Measurements from ENCODE around the gene S100Z. TPM values are rescaled to one million over a fixed set of nuclear protein-coding genes. Genes with fewer than 3 reads are reported as not detected.

S100Z gene
- total RNA-seq, 1 donor from 2014 or later = not detected

DNA sequence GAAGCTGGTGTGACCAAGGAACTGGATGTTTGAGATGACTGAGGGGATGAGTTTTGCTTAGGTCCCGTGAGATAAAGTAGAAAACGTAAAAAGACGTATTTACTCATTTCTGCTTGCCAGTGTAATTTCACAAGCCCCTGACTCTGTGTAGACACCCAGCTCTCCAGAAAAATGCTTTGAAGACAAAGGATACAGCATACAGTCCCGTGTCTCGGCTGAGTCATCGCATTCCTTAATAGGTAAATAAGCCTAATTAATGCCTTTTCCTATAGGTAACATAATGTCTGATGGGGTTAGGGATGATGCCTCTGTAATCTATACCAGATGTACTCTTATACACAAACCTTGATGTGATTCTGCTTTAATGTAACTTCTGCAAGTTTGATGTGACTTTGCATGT lies 20.2 kb downstream of the S100Z start:
- Histone ChIP-seq H3K4me3 (ENCODE audit: low read depth, low read length) (no peak overlapping the region), H3K27me3 (ENCODE audit: control insufficient read depth, insufficient read depth, low read length) (no peaks in the 10 kb centered on the region)
- FAIRE-seq = no peak

DNA sequence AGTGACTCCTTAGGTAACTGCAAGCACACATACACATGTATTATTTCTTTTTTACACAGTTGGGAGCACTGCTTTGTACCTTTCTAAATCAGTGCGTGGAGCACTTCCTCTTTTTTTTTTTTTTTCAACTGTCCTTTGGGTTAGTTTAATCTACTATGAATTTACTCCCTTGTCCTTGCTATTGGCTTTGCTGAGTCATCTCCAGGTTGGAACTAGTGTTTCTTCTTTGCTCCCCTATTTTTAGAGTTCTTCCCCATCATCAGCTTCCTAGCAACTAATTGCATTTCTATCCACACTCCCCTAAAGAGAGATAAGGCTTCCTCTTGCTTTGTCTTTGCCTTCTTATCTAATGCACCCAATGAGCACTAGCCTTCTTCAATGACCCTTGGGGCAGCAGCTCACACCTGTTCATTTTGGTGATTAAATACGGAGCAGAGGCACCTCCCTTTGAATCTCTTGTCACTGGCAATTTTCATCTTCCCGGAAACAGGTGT lies 24.3 kb downstream of the S100Z start:
- FAIRE-seq (no peak), DNase-seq (ENCODE audit: low read depth) (no peak)
- TF ChIP-seq, protein P1, sequence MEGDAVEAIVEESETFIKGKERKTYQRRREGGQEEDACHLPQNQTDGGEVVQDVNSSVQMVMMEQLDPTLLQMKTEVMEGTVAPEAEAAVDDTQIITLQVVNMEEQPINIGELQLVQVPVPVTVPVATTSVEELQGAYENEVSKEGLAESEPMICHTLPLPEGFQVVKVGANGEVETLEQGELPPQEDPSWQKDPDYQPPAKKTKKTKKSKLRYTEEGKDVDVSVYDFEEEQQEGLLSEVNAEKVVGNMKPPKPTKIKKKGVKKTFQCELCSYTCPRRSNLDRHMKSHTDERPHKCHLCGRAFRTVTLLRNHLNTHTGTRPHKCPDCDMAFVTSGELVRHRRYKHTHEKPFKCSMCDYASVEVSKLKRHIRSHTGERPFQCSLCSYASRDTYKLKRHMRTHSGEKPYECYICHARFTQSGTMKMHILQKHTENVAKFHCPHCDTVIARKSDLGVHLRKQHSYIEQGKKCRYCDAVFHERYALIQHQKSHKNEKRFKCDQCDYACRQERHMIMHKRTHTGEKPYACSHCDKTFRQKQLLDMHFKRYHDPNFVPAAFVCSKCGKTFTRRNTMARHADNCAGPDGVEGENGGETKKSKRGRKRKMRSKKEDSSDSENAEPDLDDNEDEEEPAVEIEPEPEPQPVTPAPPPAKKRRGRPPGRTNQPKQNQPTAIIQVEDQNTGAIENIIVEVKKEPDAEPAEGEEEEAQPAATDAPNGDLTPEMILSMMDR (IDR thresholded peaks at IDR 0.05; ENCODE audit: insufficient read depth, low read length, severe bottlenecking) = no peak
- Histone ChIP-seq H3K27me3 (ENCODE audit: control insufficient read depth, insufficient read depth, low read length) (no peaks in the 10 kb centered on the region), H3K4me3 (ENCODE audit: low read depth, low read length) (no peak overlapping the region), H3K36me3 (ENCODE audit: control insufficient read depth, insufficient read depth, low read length) (no peaks in the 10 kb centered on the region)

More for the DNA sequence above, 20.2 kb downstream of the S100Z start:
- TF ChIP-seq, protein P1 (IDR thresholded peaks at IDR 0.05; ENCODE audit: insufficient read depth, low read length, severe bottlenecking) = no peak
- peak; percentile 4 for DNase-seq (ENCODE audit: low read depth)
- no peaks in the 10 kb centered on the region for H3K36me3 ChIP-seq (ENCODE audit: control insufficient read depth, insufficient read depth, low read length)

DNA sequence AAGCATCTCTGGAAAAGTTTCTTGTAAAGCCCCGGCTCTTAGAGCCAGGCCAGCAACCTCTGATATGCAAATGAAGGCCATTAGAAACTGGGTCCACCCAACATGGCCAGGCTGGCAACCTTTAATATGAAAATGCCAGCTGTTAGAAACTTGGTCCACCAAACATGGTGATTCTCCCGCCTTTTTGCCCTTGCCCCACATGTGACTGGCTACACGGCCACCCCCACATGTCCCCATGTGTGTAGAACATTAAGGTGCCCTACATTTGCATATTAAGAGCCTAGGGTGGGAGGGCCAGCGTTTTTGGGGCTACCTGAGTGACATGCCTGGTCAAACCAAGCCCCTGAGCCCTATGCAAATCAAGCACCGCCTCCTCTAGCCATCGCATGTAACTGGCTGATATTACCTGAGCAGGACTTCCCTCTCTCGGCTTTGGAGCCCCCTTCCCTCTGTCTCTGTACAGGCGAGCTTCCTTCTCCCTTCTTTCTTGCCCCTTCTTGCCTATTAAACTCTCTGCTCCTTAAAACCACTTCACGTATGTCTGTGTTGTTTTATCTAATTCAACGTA lies 39.0 kb downstream of the S100Z start:
- peaks cover 2% of the 10 kb centered on the region for H3K27me3 ChIP-seq (ENCODE audit: control insufficient read depth, insufficient read depth, low read length)
- TF ChIP-seq, protein P1 (IDR thresholded peaks at IDR 0.05; ENCODE audit: insufficient read depth, low read length, severe bottlenecking) = no peak
- FAIRE-seq (no peak), DNase-seq (ENCODE audit: low read depth) (no peak)
- H3K36me3 ChIP-seq (ENCODE audit: control insufficient read depth, insufficient read depth, low read length) = no peaks in the 10 kb centered on the region
- no peak overlapping the region for H3K4me3 ChIP-seq (ENCODE audit: low read depth, low read length)

DNA sequence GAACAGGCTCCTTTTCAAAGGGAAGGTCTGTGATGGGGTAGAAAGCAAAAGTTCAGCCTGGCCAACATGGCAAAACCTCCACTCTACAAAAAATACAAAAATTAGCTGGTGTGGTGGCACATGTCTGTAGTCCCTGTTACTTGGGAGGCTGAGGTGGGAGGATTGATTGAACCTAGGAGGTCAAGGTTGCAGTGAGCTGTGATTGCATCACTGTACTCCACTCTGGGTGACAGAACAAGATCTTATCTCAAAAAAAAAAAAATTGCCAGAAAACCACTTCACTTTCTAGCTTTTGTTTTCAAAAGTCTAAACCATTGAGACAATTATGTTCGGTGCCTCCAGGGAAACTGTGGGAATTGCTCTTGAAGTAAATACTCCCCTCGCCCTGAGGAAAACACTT lies 43.5 kb downstream of the S100Z start:
- FAIRE-seq (no peak), DNase-seq (ENCODE audit: low read depth) (no peak)
- H3K27me3 ChIP-seq (ENCODE audit: control insufficient read depth, insufficient read depth, low read length) = peaks cover 2% of the 10 kb centered on the region
- H3K36me3 ChIP-seq (ENCODE audit: control insufficient read depth, insufficient read depth, low read length) = no peaks in the 10 kb centered on the region
- no peak overlapping the region for H3K4me3 ChIP-seq (ENCODE audit: low read depth, low read length)
- TF ChIP-seq, protein P1 (IDR thresholded peaks at IDR 0.05; ENCODE audit: insufficient read depth, low read length, severe bottlenecking) = no peak

DNA sequence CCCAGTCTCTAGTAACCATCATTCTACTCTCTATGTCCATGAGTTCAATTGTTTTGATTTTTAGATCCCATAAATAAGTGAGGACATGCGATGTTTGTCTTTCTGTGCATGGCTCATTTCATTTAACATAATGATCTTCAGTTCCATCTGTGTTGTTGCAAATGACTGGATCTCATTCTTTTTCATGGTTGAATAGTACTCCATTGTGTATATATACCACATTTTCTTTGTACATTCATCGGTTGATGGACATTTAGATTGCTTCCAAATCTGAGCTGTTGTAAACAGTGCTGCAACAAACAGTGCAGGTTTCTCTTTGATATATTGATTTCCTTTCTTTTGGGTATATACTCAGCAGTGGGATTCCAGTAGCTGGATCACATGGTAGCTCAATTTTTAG lies 46.4 kb downstream of the S100Z start:
- Histone ChIP-seq H3K36me3 (ENCODE audit: control insufficient read depth, insufficient read depth, low read length) (no peaks in the 10 kb centered on the region), H3K4me3 (ENCODE audit: low read depth, low read length) (no peak overlapping the region), H3K27me3 (ENCODE audit: control insufficient read depth, insufficient read depth, low read length) (peaks cover 2% of the 10 kb centered on the region)
- FAIRE-seq (no peak), DNase-seq (ENCODE audit: low read depth) (no peak)
- TF ChIP-seq, protein P1 (IDR thresholded peaks at IDR 0.05; ENCODE audit: insufficient read depth, low read length, severe bottlenecking) = no peak

DNA sequence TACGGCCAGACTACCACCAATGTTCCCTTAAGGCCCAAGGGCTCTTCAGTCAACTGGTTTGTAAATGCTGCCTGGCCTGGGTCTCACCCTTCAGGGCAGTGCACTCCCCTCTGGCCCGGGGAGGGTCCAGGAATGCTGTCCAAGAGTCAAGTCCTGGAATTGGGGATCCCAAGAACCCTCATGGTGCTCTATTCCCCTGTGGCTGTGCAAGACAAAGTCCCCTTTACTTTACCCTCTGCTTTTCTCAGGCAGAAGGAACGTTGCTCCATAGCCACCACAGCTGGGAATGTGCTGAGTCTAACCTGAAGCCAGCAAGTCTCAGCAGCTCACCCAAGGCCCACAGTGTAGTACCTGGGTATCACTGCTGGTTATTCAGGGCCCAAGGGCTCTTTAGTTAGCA lies 51.7 kb downstream of the S100Z start:
- TF ChIP-seq, protein P1 (IDR thresholded peaks at IDR 0.05; ENCODE audit: insufficient read depth, low read length, severe bottlenecking) = no peak
- Histone ChIP-seq H3K27me3 (ENCODE audit: control insufficient read depth, insufficient read depth, low read length) (no peaks in the 10 kb centered on the region), H3K36me3 (ENCODE audit: control insufficient read depth, insufficient read depth, low read length) (no peaks in the 10 kb centered on the region), H3K4me3 (ENCODE audit: low read depth, low read length) (no peak overlapping the region)
- FAIRE-seq = no peak
- no peak for DNase-seq (ENCODE audit: low read depth)
